ENCODE measurements around the gene VTN. TPM values are rescaled to one million over a fixed set of nuclear protein-coding genes. Genes with fewer than 3 reads are reported as not detected.
A peak's percentile ranks its signal among the peaks of the same experiment; 100 is the strongest.

Gene VTN
- polyA plus RNA-seq, result 1.2 and 1.5 TPM in 2 replicates
- polyA minus RNA-seq, result 0.73 and 1.0 TPM in 2 replicates

- Histone ChIP-seq H4K20me1 (ENCODE audit: insufficient read depth) (no peaks in the 10 kb centered on the region), H3K9me2 (ENCODE audit: insufficient read depth, low read length) (no peaks in the 10 kb centered on the region), H3K79me2 (replicated peaks; ENCODE audit: insufficient read depth, low read length) (peaks cover 13% of the 10 kb centered on the region), H3K9me3 (ENCODE audit: low read length) (no peaks in the 10 kb centered on the region), H3K27me3 (ENCODE audit: insufficient read depth, low read depth, low read length) (no peaks in the 10 kb centered on the region), H3K4me2 (ENCODE audit: low read length) (no peak within 1 kb of the TSS), H3K27ac (ENCODE audit: low read length) (peak within 1 kb of the TSS; percentile 96), H3K4me3 (ENCODE audit: low read length) (peak within 1 kb of the TSS; percentile 95), H3F3A (ENCODE audit: insufficient read depth, low read length, poor library complexity, severe bottlenecking) (peaks cover 3% of the 10 kb centered on the region), H3K9ac (ENCODE audit: low read length) (peak within 1 kb of the TSS; percentile 99), H2AFZ (ENCODE audit: low read depth, low read length) (no peak within 1 kb of the TSS), H3K36me3 (ENCODE audit: insufficient read depth, low read length) (no peaks in the 10 kb centered on the region)
- TF ChIP-seq RAD21 (conservative IDR thresholded peaks at IDR 0.05), result no peak
- no peak for TF ChIP-seq REST (IDR thresholded peaks at IDR 0.05; ENCODE audit: borderline replicate concordance)
- TF ChIP-seq CTCF (IDR thresholded peaks at IDR 0.05; ENCODE audit: poor library complexity, severe bottlenecking), result no peak
Measured at GRCh38 chr17:28370035-28370743, at the start of gene VTN. TSS of gene VTN (minus strand) at chr17:28370307. CDS start at chr17:28370203, 104 bp downstream.

- no peaks in the 10 kb centered on the region for H3K36me3 ChIP-seq (ENCODE audit: insufficient read depth, low read length)
- H3K9me3 ChIP-seq (ENCODE audit: low read length), result no peaks in the 10 kb centered on the region
- no peak overlapping the region for H3K4me2 ChIP-seq (ENCODE audit: low read length)
- no peaks in the 10 kb centered on the region for H3K9me2 ChIP-seq (ENCODE audit: insufficient read depth, low read length)
- H3K9ac ChIP-seq (ENCODE audit: low read length), result no peak overlapping the region
- H4K20me1 ChIP-seq (ENCODE audit: insufficient read depth), result no peaks in the 10 kb centered on the region
- no peak overlapping the region for H3K27ac ChIP-seq (ENCODE audit: low read length)
- H3K4me3 ChIP-seq (ENCODE audit: low read length), result no peak overlapping the region
- H3K27me3 ChIP-seq (ENCODE audit: insufficient read depth, low read depth, low read length), result no peaks in the 10 kb centered on the region
- no peak for TF ChIP-seq TAF1 (IDR thresholded peaks at IDR 0.05; ENCODE audit: low read depth)
- peak; percentile 43 for TF ChIP-seq CTCF (IDR thresholded peaks at IDR 0.05; ENCODE audit: poor library complexity, severe bottlenecking)
- no peak overlapping the region for H2AFZ ChIP-seq (ENCODE audit: low read depth, low read length)
- H3F3A ChIP-seq (ENCODE audit: insufficient read depth, low read length, poor library complexity, severe bottlenecking), result no peaks in the 10 kb centered on the region
- H3K79me2 ChIP-seq (replicated peaks; ENCODE audit: insufficient read depth, low read length), result no peaks in the 10 kb centered on the region
Measured at GRCh38 chr17:28416703-28417311, 46.7 kb upstream of the VTN start.
